K562 (cell line): ENCODE data around the gene BCAP31. TPM values are rescaled to one million over a fixed set of nuclear protein-coding genes. Genes with fewer than 3 reads are reported as not detected.

Experiments used
- ARID1B ChIP-seq: fragments of 450-650 bp; IDR thresholded peaks from 2 replicates; pipeline ENCODE4 v1.6.1; 2016; ENCODE audit warnings: antibody characterized with exemption, mild to moderate bottlenecking, inconsistent platforms
- EP400 ChIP-seq: fragments of 450-650 bp; IDR thresholded peaks from 2 replicates; pipeline ENCODE4 v1.6.1; 2017; ENCODE audit warnings: antibody characterized with exemption, mild to moderate bottlenecking, moderate library complexity
- FOSL1 ChIP-seq: fragments of 200-800 bp; sonication (Bioruptor generic); conservative IDR thresholded peaks from 2 replicates; pipeline ENCODE4 v1.6.1; 2016; ENCODE audit warnings: missing genetic modification characterization, missing compliant biosample characterization
- KLF16 ChIP-seq: IDR thresholded peaks from 2 replicates; pipeline ENCODE4 v1.6.1; 2016; ENCODE audit warnings: antibody characterized with exemption
- NFRKB ChIP-seq: fragments of 450-650 bp; IDR thresholded peaks from 2 replicates; pipeline ENCODE4 v1.6.1; 2016; ENCODE audit warnings: low read depth
- POLR2G ChIP-seq: fragments of 200-400 bp; formaldehyde crosslinking; IDR thresholded peaks from 2 replicates; pipeline ENCODE4 v1.6.1; 2017; ENCODE audit warnings: low read depth, mild to moderate bottlenecking, antibody characterized with exemption, low read length, moderate library complexity
- REST ChIP-seq, 2 experiments: fragments of 450-650 bp; formaldehyde crosslinking in 1 of 2; IDR thresholded peaks; 2 replicates each; pipeline versions ENCODE4 v1.4.0 to v1.6.1; 2014 to 2020; ENCODE audit warnings: mild to moderate bottlenecking in 2 of 2, borderline replicate concordance in 1 of 2, low read depth in 1 of 2
- SPI1 ChIP-seq: IDR thresholded peaks from 2 replicates; pipeline ENCODE4 v1.6.1; 2011; ENCODE audit warnings: low read depth, low read length, control low read depth, borderline replicate concordance
- TCF3 ChIP-seq: sonication (generic); formaldehyde crosslinking; IDR thresholded peaks from 2 replicates; pipeline ENCODE4 v1.4.0; 2020; ENCODE audit warnings: mild to moderate bottlenecking, missing genetic modification reagents
- polyA plus RNA-seq, 8 experiments: library from polyadenylated mRNA; depleted of rRNA in 4 of 8; stranded (reverse) in 5 of 8; unstranded in 3 of 8; fragments of >200 nt; fragmentation: Nextera tagmentation in 2 of 8; fragmentation: Illumina TruSeq in 1 of 8; extraction: Ambion mirVana in 2 of 8; extraction: Trizol in 1 of 8; gene quantifications; 2 replicates each; pipeline versions ENCODE4 v1.2.1 to v1.2.3, GENCODE V29; 2011 to 2014; ENCODE audit warnings: inconsistent platforms in 1 of 8, missing spikeins in 1 of 8
- total RNA-seq, 7 experiments: library from RNA; depleted of rRNA in 6 of 7; stranded (reverse); fragments of >200 nt in 6 of 7; fragmentation: Illumina TruSeq in 2 of 7; extraction: Trizol in 2 of 7; gene quantifications; 2 replicates each; pipeline versions ENCODE4 v1.2.1 to v1.2.3, GENCODE V29; 2011 to 2021; ENCODE audit warnings: low replicate concordance in 1 of 7
- TF ChIP-seq, protein P1 (sequence below): sonication (generic); formaldehyde crosslinking; IDR thresholded peaks from 2 replicates; pipeline ENCODE4 v1.8.0; 2022; ENCODE audit warnings: missing genetic modification reagents, mild to moderate bottlenecking, moderate library complexity, borderline replicate concordance

The BCAP31 gene
- total and polyA plus RNA-seq, 9 of the 15 experiments (the other 6 are each of a cell fraction or from before 2014, with no cell fraction given) = 156 to 683 (median 188) TPM

- TF ChIP-seq, protein P1, sequence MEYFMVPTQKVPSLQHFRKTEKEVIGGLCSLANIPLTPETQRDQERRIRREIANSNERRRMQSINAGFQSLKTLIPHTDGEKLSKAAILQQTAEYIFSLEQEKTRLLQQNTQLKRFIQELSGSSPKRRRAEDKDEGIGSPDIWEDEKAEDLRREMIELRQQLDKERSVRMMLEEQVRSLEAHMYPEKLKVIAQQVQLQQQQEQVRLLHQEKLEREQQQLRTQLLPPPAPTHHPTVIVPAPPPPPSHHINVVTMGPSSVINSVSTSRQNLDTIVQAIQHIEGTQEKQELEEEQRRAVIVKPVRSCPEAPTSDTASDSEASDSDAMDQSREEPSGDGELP = peak; percentile 47; the same call in 1 of the 2 replicates
- TF ChIP-seq EP400 (peak; percentile 44; the same call in 1 of the 2 replicates), POLR2G (peak; percentile 40; the same call in 1 of the 2 replicates), TCF3 (peak; percentile 33; the same call in 1 of the 2 replicates), FOSL1 (tag) (peak; percentile 10; the same call in 1 of the 2 replicates), SPI1 (0 out of 2 replicates have a peak, but pooled peaks have one; percentile 23), REST (IDR thresholded peaks at IDR 0.05; ENCODE audit: borderline replicate concordance) (peak; percentile 98), REST (CRISPR knock-in tag; IDR thresholded peaks at IDR 0.05; ENCODE audit: low read depth) (no peak), KLF16 (peak; percentile 95), NFRKB (peak; percentile 29; the same call in 1 of the 2 replicates), ARID1B (no peak)
These were observed 37.5 kb downstream of the BCAP31 start (continued) for GRCh38 chrX:153686711-153687110.
